ENCODE results near the gene SLC10A4.
"Not testable (repeated sequence)": the region's sequence is repeated elsewhere in the genome, so short reads cannot be mapped to it uniquely, and the experiment has no call there.

The SLC10A4 gene

DNA sequence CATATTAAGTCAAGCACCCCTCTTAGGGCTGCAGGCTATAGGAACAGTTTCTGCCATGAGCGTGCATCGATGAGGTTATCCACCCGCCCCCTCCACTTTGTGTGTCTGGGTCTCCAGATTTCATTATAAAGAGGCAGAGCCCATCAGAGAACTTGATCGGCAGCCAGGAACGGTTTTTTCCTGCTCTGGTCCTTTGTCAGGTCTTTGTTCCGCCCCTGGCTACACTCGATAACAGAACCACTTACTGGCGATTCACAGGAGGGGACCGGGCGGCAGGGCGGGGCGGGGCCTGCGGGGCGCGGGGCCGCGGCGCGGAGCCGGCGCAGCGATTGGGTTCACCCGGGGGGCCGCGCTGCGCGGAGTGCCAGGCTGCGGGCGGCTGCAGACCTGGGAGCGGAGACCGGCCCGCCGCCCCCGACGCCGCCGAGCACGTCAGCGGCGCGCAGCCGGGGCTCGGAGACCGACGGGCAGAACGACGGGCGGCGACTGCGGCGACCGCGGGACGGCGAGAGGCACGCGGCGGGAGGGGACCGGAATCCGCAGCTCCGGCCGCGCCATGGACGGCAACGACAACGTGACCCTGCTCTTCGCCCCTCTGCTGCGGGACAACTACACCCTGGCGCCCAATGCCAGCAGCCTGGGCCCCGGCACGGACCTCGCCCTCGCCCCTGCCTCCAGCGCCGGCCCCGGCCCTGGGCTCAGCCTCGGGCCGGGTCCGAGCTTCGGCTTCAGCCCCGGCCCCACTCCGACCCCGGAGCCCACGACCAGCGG is at the start of gene SLC10A4:
SLC10A4 (plus strand) TSS at position 338 of the 771 bp plus-strand sequence; CDS start at position 557, 219 bp downstream.
- peak within 1 kb of the TSS; percentile 72 for H3K4me3 ChIP-seq
- no peak within 1 kb of the TSS for H3K27ac ChIP-seq
- DNase-seq (ENCODE audit: low spot score), result no peak
- TF ChIP-seq CTCF (IDR thresholded peaks at IDR 0.05), result no peak

DNA sequence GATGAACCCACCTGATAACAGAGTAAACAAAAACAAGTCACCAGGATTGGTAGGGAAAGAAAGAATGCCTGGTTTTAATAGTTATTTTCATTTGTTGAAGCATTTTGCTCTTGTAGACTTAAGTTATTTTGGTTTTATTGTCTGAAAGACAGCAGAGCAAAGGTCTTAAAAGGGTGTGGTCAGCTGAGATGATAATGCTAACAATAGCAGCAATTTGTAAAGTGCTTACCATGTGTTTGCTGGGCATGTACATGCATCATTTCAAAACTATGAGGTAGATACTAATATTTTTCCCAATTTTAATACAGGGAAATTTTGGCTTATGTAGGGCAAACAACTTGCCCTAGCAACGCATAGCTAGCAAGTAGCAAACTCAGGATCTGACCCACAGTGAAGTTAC is 46.8 kb upstream of the SLC10A4 start:
- Histone ChIP-seq H3K27ac (no peak overlapping the region), H3K4me3 (no peak overlapping the region)
- DNase-seq (ENCODE audit: low spot score), result no peak
- no peak for TF ChIP-seq CTCF (IDR thresholded peaks at IDR 0.05)

GRCh38 chr4:48439988-48440387 is 43.2 kb upstream of the SLC10A4 start:
- no peak overlapping the region for H3K4me3 ChIP-seq
- TF ChIP-seq CTCF (IDR thresholded peaks at IDR 0.05), result no peak
- DNase-seq (ENCODE audit: low spot score), result no peak
- H3K27ac ChIP-seq, result no peak overlapping the region

DNA sequence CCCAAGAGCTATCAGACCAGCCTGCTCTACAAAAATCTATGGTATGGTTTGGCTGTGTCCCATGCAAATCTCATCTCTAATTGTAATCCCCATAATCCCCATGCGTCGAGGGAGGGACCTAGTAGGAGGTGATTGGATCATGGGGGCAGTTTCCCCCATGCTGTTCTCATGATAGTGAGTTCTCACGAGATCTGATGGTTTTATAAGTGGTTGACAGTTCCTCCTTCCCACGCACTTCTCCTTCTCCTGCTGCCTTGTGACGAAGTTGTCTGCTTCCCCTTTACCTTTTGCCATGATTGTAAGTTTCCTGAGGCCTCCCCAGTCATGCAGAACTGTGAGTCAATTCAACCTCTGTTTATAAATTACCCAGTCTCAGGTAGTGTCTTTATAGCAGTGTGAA is 42.2 kb upstream of the SLC10A4 start:
- not testable (repeated sequence) for H3K4me3 ChIP-seq; DNase-seq (ENCODE audit: low spot score); H3K27ac ChIP-seq

- no peak for DNase-seq (ENCODE audit: low spot score)
- H3K4me3 ChIP-seq, result no peak overlapping the region
- no peak overlapping the region for H3K27ac ChIP-seq
- TF ChIP-seq CTCF (IDR thresholded peaks at IDR 0.05), result peak; percentile 46
These were observed 37.4 kb upstream of the SLC10A4 start for GRCh38 chr4:48445704-48446103.

- Histone ChIP-seq H3K27ac (no peak overlapping the region), H3K4me3 (no peak overlapping the region)
- DNase-seq (ENCODE audit: low spot score), result no peak
- no peak for TF ChIP-seq CTCF (IDR thresholded peaks at IDR 0.05)
These were observed 36.5 kb upstream of the SLC10A4 start for GRCh38 chr4:48446642-48447041.

GRCh38 chr4:48449151-48449550 is 34.0 kb upstream of the SLC10A4 start:
- DNase-seq (ENCODE audit: low spot score), result no peak
- Histone ChIP-seq H3K4me3 (no peak overlapping the region), H3K27ac (no peak overlapping the region)
- no peak for TF ChIP-seq CTCF (IDR thresholded peaks at IDR 0.05)

Measured in coronary artery (tissue), 2 donors.